ENCODE measurements around the gene EPHB2.

The EPHB2 gene

DNA sequence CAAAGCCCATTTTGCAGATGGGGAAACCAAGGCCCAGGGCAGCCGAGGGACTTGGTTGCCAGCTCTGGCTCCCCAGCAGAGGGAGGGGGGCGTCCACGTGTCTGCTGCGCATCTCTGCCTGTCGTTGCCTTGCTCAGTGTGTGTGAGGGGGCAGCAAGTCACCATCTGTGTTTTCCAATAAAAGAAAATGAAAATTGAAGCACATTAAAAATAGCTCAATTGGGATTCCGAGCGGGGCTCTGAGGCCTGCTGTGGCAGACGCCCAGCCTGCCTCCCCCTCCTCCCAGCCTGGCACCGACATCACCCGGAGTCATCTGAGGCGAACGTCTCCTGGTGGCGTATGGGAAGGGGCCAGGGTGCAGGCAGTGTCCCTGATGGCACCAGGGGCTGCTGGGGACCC, 51.2 kb downstream of the EPHB2 start:
- no peaks in the 10 kb centered on the region for H3K9me3 ChIP-seq (ENCODE audit: control insufficient read depth, insufficient read depth, low read length)
- no peak overlapping the region for H3K9ac ChIP-seq (ENCODE audit: low read depth, low read length)
- H3K4me3 ChIP-seq (ENCODE audit: low read depth, low read length), result no peak overlapping the region
- no peaks in the 10 kb centered on the region for H3K27me3 ChIP-seq (ENCODE audit: control insufficient read depth, insufficient read depth, low read length)
- no peaks in the 10 kb centered on the region for H3K36me3 ChIP-seq (ENCODE audit: control insufficient read depth, insufficient read depth, low read length)
- no peaks in the 10 kb centered on the region for H3K4me1 ChIP-seq (ENCODE audit: control insufficient read depth, insufficient read depth, low read length)

DNA sequence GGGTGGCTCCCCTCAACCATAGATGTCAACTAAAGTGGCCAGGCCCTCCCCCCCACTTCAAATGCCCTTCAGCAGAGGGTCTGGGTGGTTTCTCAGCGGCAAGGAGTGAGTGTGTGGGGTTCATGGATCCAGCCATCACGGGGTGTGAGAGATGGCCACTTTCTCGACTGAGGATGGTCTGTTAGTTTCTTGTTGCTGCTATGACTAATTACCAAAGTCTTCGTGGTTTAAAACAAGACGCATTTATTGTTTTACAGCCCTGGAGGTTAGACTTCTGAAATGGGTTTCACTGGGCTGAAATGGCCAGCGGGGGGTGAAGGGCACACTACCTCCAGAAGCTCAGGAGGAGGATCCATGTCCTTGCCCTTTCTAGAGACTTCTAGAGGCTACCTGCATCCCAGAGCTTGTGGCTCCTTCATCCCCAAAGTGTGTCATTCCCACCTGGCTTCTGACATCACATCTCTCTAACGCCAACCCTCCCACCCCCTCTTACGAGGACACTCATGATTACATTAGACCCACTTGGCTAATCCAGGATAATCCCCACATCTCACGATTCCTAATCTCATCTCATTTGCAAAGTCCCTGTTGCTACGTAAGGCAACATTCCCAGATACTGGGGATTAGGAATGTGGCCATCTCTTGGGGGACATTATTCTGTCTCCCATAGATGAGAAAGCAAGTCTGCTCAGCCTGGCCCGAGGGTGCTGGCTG, 53.0 kb downstream of the EPHB2 start:
- Histone ChIP-seq H3K36me3 (ENCODE audit: control insufficient read depth, insufficient read depth, low read length) (no peaks in the 10 kb centered on the region), H3K27me3 (ENCODE audit: control insufficient read depth, insufficient read depth, low read length) (no peaks in the 10 kb centered on the region), H3K4me3 (ENCODE audit: low read depth, low read length) (no peak overlapping the region), H3K9ac (ENCODE audit: low read depth, low read length) (no peak overlapping the region), H3K9me3 (ENCODE audit: control insufficient read depth, insufficient read depth, low read length) (no peaks in the 10 kb centered on the region), H3K4me1 (ENCODE audit: control insufficient read depth, insufficient read depth, low read length) (no peaks in the 10 kb centered on the region)

DNA sequence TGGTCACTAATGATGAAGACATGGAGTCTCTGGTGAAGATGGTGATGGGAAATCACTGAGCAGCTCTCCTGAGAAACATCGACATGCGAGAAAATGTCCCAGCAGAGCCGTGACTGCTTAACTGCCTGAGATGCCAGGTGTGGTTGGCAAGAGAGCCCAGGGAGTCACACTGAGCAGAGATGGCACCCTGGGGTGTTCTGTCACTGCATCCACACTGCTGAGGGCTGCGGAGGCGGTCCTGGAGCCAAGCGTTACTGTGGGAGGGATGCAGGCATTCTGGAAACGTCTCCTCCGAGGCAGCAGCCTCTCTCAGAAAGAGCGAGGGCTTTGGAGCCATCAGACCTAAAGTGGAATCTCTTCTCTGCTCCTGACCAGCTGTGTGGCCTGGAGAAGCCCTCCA, 57.2 kb downstream of the EPHB2 start:
- no peaks in the 10 kb centered on the region for H3K4me1 ChIP-seq (ENCODE audit: control insufficient read depth, insufficient read depth, low read length)
- H3K9ac ChIP-seq (ENCODE audit: low read depth, low read length), result no peak overlapping the region
- no peaks in the 10 kb centered on the region for H3K36me3 ChIP-seq (ENCODE audit: control insufficient read depth, insufficient read depth, low read length)
- no peak overlapping the region for H3K4me3 ChIP-seq (ENCODE audit: low read depth, low read length)
- H3K27me3 ChIP-seq (ENCODE audit: control insufficient read depth, insufficient read depth, low read length), result no peaks in the 10 kb centered on the region
- no peaks in the 10 kb centered on the region for H3K9me3 ChIP-seq (ENCODE audit: control insufficient read depth, insufficient read depth, low read length)

- Histone ChIP-seq H3K4me3 (ENCODE audit: low read depth, low read length) (no peak overlapping the region), H3K9me3 (ENCODE audit: control insufficient read depth, insufficient read depth, low read length) (no peaks in the 10 kb centered on the region), H3K9ac (ENCODE audit: low read depth, low read length) (no peak overlapping the region), H3K36me3 (ENCODE audit: control insufficient read depth, insufficient read depth, low read length) (no peaks in the 10 kb centered on the region), H3K4me1 (ENCODE audit: control insufficient read depth, insufficient read depth, low read length) (no peaks in the 10 kb centered on the region), H3K27me3 (ENCODE audit: control insufficient read depth, insufficient read depth, low read length) (no peaks in the 10 kb centered on the region)
Observed at GRCh38 chr1:22769932-22770331, 59.3 kb downstream of the EPHB2 start.

DNA sequence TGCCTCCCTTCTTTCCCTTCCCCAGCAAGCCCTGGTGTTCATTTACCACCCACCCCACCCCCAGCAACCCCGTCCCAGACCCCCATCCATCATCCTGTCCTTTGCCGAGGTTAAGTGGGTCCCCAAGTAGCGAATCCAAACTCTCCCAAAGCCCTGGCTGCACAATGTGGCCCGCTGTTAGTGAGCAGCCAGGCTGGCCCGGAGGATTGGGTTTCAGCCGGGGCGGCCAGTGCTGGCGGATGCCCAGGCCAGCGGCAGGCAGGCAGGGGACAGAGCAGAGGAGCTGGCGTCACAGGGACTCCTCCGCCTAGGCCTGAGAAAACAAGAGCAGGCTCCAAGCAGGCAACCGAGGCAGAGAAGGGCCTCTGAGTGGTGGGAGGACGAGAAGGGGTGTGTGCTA, 61.4 kb downstream of the EPHB2 start:
- Histone ChIP-seq H3K4me1 (ENCODE audit: control insufficient read depth, insufficient read depth, low read length) (no peaks in the 10 kb centered on the region), H3K27me3 (ENCODE audit: control insufficient read depth, insufficient read depth, low read length) (no peaks in the 10 kb centered on the region), H3K4me3 (ENCODE audit: low read depth, low read length) (no peak overlapping the region), H3K9me3 (ENCODE audit: control insufficient read depth, insufficient read depth, low read length) (no peaks in the 10 kb centered on the region), H3K9ac (ENCODE audit: low read depth, low read length) (no peak overlapping the region), H3K36me3 (ENCODE audit: control insufficient read depth, insufficient read depth, low read length) (no peaks in the 10 kb centered on the region)

DNA sequence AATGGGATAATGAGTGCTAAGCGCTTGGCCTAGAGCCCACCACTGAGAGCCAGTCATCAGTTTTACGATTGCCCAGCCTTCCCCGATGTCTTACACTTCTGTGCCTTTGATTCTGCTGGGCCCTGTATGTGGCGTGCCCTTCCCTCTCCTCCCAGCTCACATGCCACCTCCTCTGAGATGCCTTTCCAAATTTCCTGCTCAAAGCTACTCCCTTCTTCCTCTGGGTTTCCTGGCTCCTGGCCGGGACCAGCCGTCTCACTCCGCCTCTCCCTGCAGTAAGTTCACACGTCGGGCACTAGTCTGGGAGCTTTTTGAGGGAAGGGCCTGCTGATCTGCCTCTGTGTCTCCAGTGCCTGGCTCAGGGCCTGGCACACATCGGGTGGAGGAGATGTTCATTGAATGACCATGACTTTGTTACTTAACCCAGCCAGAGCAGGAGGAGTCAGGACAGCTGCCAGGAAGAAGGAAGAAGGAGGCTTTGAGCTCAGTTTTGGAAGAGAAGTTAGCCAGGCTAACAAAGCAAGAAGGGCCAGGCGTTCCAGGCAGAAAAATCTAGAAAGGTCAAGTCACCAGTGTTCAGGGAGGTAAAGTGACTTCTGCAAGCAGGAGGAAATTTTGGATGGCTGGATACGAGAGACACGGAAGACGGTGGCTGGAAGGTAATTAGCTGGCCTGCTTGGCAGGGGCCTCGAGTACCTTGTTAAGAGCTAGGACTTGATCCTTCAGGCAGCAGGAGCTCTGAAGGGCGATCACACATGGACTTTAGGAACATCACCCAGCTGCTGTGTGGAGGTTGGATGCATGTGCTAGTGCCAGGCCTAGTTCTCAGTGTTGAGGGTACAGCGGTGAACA, 63.6 kb downstream of the EPHB2 start:
- Histone ChIP-seq H3K36me3 (ENCODE audit: control insufficient read depth, insufficient read depth, low read length) (no peaks in the 10 kb centered on the region), H3K4me3 (ENCODE audit: low read depth, low read length) (no peak overlapping the region), H3K4me1 (ENCODE audit: control insufficient read depth, insufficient read depth, low read length) (no peaks in the 10 kb centered on the region), H3K9me3 (ENCODE audit: control insufficient read depth, insufficient read depth, low read length) (no peaks in the 10 kb centered on the region), H3K9ac (ENCODE audit: low read depth, low read length) (no peak overlapping the region), H3K27me3 (ENCODE audit: control insufficient read depth, insufficient read depth, low read length) (no peaks in the 10 kb centered on the region)

DNA sequence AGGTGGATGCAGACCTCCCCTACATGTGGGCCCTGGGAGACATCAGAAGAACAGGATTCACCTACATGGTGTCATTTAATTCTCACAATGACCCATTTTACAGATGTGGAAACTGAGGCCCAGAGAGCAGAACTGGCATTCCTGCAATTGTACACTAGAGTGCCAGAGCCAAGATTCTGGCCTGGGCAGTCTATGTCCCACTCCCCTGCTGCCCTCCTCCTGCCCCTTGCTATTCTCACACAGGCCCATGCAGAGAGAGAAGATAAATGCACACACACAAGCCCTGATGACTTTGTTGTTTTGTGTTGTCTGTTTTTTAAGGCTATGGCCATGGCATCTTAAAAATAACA, 64.2 kb downstream of the EPHB2 start:
- H3K9ac ChIP-seq (ENCODE audit: low read depth, low read length), result no peak overlapping the region

DNA sequence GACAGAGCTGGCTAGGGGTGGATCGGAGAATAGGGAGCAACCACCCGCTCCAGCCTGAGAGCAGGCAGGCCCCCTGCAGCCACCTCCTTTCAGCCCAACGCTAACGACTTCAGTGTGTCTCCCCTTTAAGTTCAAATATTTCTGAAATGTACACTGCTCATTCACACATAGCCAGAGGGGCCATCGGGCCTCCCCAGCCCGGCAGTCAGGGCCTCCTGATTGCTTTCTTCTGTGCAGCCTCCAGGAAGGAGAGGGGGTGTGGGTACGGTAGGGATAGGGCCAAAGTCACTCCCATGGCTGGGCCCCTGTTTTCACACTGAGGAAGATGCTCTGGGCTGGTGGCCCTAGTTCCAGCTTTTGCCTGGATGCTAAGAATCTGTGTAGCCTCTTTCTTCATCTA, 64.8 kb downstream of the EPHB2 start:
- Histone ChIP-seq H3K4me1 (ENCODE audit: control insufficient read depth, insufficient read depth, low read length) (peaks cover 2% of the 10 kb centered on the region), H3K9me3 (ENCODE audit: control insufficient read depth, insufficient read depth, low read length) (no peaks in the 10 kb centered on the region), H3K4me3 (ENCODE audit: low read depth, low read length) (no peak overlapping the region), H3K36me3 (ENCODE audit: control insufficient read depth, insufficient read depth, low read length) (no peaks in the 10 kb centered on the region), H3K27me3 (ENCODE audit: control insufficient read depth, insufficient read depth, low read length) (no peaks in the 10 kb centered on the region), H3K9ac (ENCODE audit: low read depth, low read length) (no peak overlapping the region)

More for the DNA sequence above, 64.2 kb downstream of the EPHB2 start:
- Histone ChIP-seq H3K27me3 (ENCODE audit: control insufficient read depth, insufficient read depth, low read length) (no peaks in the 10 kb centered on the region), H3K4me3 (ENCODE audit: low read depth, low read length) (no peak overlapping the region), H3K4me1 (ENCODE audit: control insufficient read depth, insufficient read depth, low read length) (no peaks in the 10 kb centered on the region), H3K9me3 (ENCODE audit: control insufficient read depth, insufficient read depth, low read length) (no peaks in the 10 kb centered on the region), H3K36me3 (ENCODE audit: control insufficient read depth, insufficient read depth, low read length) (no peaks in the 10 kb centered on the region)

DNA sequence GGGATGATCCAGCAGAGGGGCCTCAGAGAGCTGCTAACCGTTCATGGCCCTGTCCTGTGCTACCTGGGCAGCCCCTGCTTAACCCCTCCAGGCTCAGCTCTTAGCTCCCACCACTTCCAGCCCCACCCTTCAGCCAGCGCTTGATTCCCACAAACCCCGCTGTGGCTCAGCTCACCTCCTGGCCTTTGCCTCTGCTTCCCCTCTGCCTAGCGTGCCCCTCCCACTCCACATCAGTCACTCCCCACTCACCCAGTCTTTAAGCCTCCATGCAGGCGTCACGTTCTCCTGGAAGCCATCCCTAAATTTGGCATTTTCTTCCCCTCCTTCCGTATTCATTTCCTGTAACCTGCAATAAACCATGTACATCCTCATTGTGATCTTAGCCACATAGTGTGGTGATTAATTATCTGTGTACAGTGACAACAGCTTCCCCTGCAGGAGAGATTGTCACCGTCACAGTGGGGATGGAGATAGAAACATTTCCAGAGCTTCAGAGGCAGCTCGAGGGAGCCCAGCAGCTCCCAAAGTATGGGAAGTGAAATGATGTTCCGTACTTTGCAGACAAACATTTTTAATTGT, 65.5 kb downstream of the EPHB2 start:
- H3K27me3 ChIP-seq (ENCODE audit: control insufficient read depth, insufficient read depth, low read length), result no peaks in the 10 kb centered on the region
- no peaks in the 10 kb centered on the region for H3K36me3 ChIP-seq (ENCODE audit: control insufficient read depth, insufficient read depth, low read length)
- no peaks in the 10 kb centered on the region for H3K9me3 ChIP-seq (ENCODE audit: control insufficient read depth, insufficient read depth, low read length)
- H3K4me1 ChIP-seq (ENCODE audit: control insufficient read depth, insufficient read depth, low read length), result peaks cover 4% of the 10 kb centered on the region
- no peak overlapping the region for H3K4me3 ChIP-seq (ENCODE audit: low read depth, low read length)
- H3K9ac ChIP-seq (ENCODE audit: low read depth, low read length), result no peak overlapping the region

DNA sequence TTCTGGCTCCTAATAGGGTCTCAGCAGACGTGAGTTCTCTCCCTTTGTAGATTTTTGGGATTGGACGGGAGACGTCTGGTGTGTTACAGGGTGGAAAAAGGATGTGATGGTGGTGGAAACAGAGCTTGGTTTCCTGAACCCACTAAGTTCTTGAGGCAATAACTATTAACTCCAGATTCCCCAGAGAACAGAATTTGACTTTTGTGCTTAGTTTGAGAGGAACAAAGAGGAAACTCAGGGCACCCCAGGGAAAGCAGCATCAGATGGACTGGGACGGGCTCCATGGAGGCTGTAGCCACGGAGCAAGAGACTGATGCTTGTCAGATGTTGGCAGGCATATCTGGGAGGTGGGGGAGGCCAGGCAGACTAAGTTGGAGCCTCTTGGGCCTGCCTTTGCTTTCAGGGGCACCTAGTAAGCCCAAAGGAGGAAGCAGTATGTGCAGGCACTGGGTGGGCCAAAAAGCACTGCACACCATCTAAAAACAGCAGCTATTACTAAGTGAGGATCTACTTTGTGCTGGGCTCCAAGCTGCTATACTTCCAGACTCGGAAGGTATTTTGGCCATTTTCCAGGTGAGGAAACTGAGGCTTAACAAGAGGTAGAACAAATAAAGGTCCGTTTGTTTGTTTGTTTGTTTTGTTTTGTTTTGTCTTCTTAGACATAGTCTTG, 66.9 kb downstream of the EPHB2 start:
- no peaks in the 10 kb centered on the region for H3K36me3 ChIP-seq (ENCODE audit: control insufficient read depth, insufficient read depth, low read length)
- no peaks in the 10 kb centered on the region for H3K27me3 ChIP-seq (ENCODE audit: control insufficient read depth, insufficient read depth, low read length)
- H3K4me1 ChIP-seq (ENCODE audit: control insufficient read depth, insufficient read depth, low read length), result peaks cover 8% of the 10 kb centered on the region
- H3K9ac ChIP-seq (ENCODE audit: low read depth, low read length), result no peak overlapping the region
- no peaks in the 10 kb centered on the region for H3K9me3 ChIP-seq (ENCODE audit: control insufficient read depth, insufficient read depth, low read length)
- no peak overlapping the region for H3K4me3 ChIP-seq (ENCODE audit: low read depth, low read length)

DNA sequence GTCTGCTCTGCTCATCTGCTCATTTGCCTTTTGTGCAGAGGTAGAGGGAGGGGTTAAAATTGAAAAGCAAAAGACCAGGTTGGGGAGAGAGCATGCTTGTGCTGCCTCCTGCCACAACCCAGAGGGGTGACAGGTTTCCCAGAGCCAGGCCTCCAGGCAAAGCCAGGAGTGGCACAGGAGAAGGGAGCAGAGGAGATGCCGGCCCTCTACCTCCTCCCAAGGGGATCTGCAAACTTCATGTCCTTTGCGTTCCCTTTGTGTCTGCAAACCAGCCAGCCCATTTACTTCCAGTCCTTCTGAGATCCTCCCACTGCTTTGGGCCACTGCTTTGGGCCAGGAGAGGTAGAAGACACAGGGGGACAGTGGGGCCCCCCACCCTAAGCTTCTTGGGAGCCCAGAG, 67.8 kb downstream of the EPHB2 start:
- H3K27me3 ChIP-seq (ENCODE audit: control insufficient read depth, insufficient read depth, low read length), result no peaks in the 10 kb centered on the region
- no peaks in the 10 kb centered on the region for H3K36me3 ChIP-seq (ENCODE audit: control insufficient read depth, insufficient read depth, low read length)
- no peak overlapping the region for H3K4me3 ChIP-seq (ENCODE audit: low read depth, low read length)
- no peak overlapping the region for H3K9ac ChIP-seq (ENCODE audit: low read depth, low read length)
- H3K9me3 ChIP-seq (ENCODE audit: control insufficient read depth, insufficient read depth, low read length), result no peaks in the 10 kb centered on the region
- H3K4me1 ChIP-seq (ENCODE audit: control insufficient read depth, insufficient read depth, low read length), result peaks cover 8% of the 10 kb centered on the region

Measured in iPS-15b (cell line).